ENCODE measurements around the gene ITPA. TPM values are rescaled to one million over a fixed set of nuclear protein-coding genes. Genes with fewer than 3 reads are reported as not detected.

ITPA gene
- total and polyA plus RNA-seq, 2 of the 4 experiments (the other 2 are of a cell fraction), result 32.4 to 49.0 TPM

- Histone ChIP-seq H3K9me1 (ENCODE audit: insufficient read depth, low read length) (no peaks in the 10 kb centered on the region), H2AFZ (replicated peaks; ENCODE audit: low read length, poor library complexity) (peak overlapping the region; percentile 43), H2BK20ac (ENCODE audit: low read depth, low read length) (no peak overlapping the region), H4K91ac (ENCODE audit: insufficient read depth, low read depth, low read length) (no peak overlapping the region), H4K5ac (ENCODE audit: low read depth, low read length) (no peak overlapping the region), H2AK9ac (replicated peaks; ENCODE audit: low read depth, low read length, poor library complexity) (peak overlapping the region; percentile 50), H2AK5ac (ENCODE audit: low read depth, low read length) (no peak overlapping the region), H3K4me1 (ENCODE audit: control insufficient read depth, insufficient read depth, low read length) (peaks cover 5% of the 10 kb centered on the region; the same call in 1 of the 2 replicates), H2BK5ac (ENCODE audit: low read depth, low read length, poor library complexity, severe bottlenecking) (no peak overlapping the region), H3K56ac (ENCODE audit: extremely low read depth, insufficient read depth, low read length) (no peak overlapping the region), H3K23ac (ENCODE audit: low read depth, low read length) (no peak overlapping the region), H3K36me3 (ENCODE audit: control insufficient read depth, insufficient read depth, low read length) (no peaks in the 10 kb centered on the region), H3K4me3 (ENCODE audit: insufficient read depth, low read depth, low read length) (no peak overlapping the region), H3K14ac (replicated peaks; ENCODE audit: low read depth, low read length) (no peak overlapping the region), H3K27me3 (ENCODE audit: control insufficient read depth, insufficient read depth, low read length) (peaks cover 31% of the 10 kb centered on the region), H3K9ac (ENCODE audit: low read depth, low read length) (no peak overlapping the region), H3K18ac (ENCODE audit: low read depth, low read length) (no peak overlapping the region), H3K9me3 (ENCODE audit: control insufficient read depth, insufficient read depth, low read length) (no peaks in the 10 kb centered on the region), H2BK15ac (ENCODE audit: low read depth, low read length) (no peak overlapping the region), H4K20me1 (ENCODE audit: insufficient read depth, low read length) (no peaks in the 10 kb centered on the region), H3K27ac (ENCODE audit: insufficient read depth, low read length) (no peak overlapping the region), H4K8ac (ENCODE audit: low read depth in 2 of 2, low read length in 2 of 2) (no peak overlapping the region), H3K4ac (ENCODE audit: low read depth, low read length) (no peak overlapping the region), H3K4me2 (ENCODE audit: low read depth, low read length) (no peak overlapping the region), H2BK120ac (ENCODE audit: low read depth, low read length) (no peak overlapping the region), H3K79me1 (ENCODE audit: low read depth in 1 of 2, low read length in 2 of 2) (peaks cover 0 to 2% of the 10 kb centered on the region in 2 experiments; a peak in 1 of 4 replicates)
- ATAC-seq (ENCODE audit: low read depth) (no peak), DNase-seq (no peak)
- no TSS peak for BruUV-seq (replicated peaks)
- no peak for TF ChIP-seq MAZ (IDR thresholded peaks at IDR 0.05; ENCODE audit: borderline replicate concordance, low read depth, low read length)
- no peak for TF ChIP-seq MAFK (IDR thresholded peaks at IDR 0.05; ENCODE audit: low read depth, low read length)
- TF ChIP-seq, protein P1, sequence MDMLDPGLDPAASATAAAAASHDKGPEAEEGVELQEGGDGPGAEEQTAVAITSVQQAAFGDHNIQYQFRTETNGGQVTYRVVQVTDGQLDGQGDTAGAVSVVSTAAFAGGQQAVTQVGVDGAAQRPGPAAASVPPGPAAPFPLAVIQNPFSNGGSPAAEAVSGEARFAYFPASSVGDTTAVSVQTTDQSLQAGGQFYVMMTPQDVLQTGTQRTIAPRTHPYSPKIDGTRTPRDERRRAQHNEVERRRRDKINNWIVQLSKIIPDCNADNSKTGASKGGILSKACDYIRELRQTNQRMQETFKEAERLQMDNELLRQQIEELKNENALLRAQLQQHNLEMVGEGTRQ (IDR thresholded peaks at IDR 0.05; ENCODE audit: low read depth, low read length), result no peak
- TF ChIP-seq CTCF (conservative IDR thresholded peaks at IDR 0.05; ENCODE audit: low read depth, low read length), result no peak
- no peak for TF ChIP-seq RAD21 (IDR thresholded peaks at IDR 0.05; ENCODE audit: low read length)
- no peak for TF ChIP-seq CEBPB (IDR thresholded peaks at IDR 0.05; ENCODE audit: low read depth, low read length)
- TF ChIP-seq RCOR1 (IDR thresholded peaks at IDR 0.05; ENCODE audit: insufficient replicate concordance, low read length), result no peak
- TF ChIP-seq CHD1 (IDR thresholded peaks at IDR 0.05; ENCODE audit: low read depth, low read length), result no peak
- no peak for TF ChIP-seq POLR2A (IDR thresholded peaks at IDR 0.05; ENCODE audit: low read depth, low read length)
- TF ChIP-seq BHLHE40 (IDR thresholded peaks at IDR 0.05; ENCODE audit: low read depth, low read length), result no peak
- TF ChIP-seq RFX5 (IDR thresholded peaks at IDR 0.05; ENCODE audit: low read depth, low read length), result no peak
- TF ChIP-seq MXI1 (IDR thresholded peaks at IDR 0.05; ENCODE audit: borderline replicate concordance, low read depth, low read length), result no peak
- TF ChIP-seq NFE2L2 (IDR thresholded peaks at IDR 0.05; ENCODE audit: low read depth, low read length), result no peak
- TF ChIP-seq SMC3 (IDR thresholded peaks at IDR 0.05; ENCODE audit: low read depth, low read length), result no peak
- TF ChIP-seq, protein P2, sequence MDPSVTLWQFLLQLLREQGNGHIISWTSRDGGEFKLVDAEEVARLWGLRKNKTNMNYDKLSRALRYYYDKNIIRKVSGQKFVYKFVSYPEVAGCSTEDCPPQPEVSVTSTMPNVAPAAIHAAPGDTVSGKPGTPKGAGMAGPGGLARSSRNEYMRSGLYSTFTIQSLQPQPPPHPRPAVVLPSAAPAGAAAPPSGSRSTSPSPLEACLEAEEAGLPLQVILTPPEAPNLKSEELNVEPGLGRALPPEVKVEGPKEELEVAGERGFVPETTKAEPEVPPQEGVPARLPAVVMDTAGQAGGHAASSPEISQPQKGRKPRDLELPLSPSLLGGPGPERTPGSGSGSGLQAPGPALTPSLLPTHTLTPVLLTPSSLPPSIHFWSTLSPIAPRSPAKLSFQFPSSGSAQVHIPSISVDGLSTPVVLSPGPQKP (IDR thresholded peaks at IDR 0.05; ENCODE audit: borderline replicate concordance, low read depth, low read length), result no peak
- TF ChIP-seq FOS (IDR thresholded peaks at IDR 0.05; ENCODE audit: low read depth, low read length), result no peak
- WGBS, 2 experiments (ENCODE audit: extremely low coverage in 2 of 2, insufficient read length in 1 of 2), result 14% methylated on average over 14 of the region's 39 CpGs; no CpG with 5 or more reads in 1 of the 2 experiments
- ChIA-PET POLR2A (ENCODE audit: unreplicated experiment) (no interaction called here), CTCF (no interaction called here)
- dilution Hi-C loops (cut with HindIII; ENCODE audit: low sequenced_read_pairs, unreplicated experiment) (no loop called here), intact Hi-C loops (cut with micrococcal nuclease) (no loop called here), in situ Hi-C loops (cut with MboI; ENCODE audit: low sequenced_read_pairs) (no loop called here)
Measured at GRCh38 chr20:3168079-3168828, 41.0 kb upstream of the ITPA start.

All from IMR-90 (cell line).